OCI-LY7 (cell line): ENCODE results near the gene CFAP77.

Experiments
- EZH2phosphoT487 ChIP-seq: fragments of 200-600 bp; sonication (generic); IDR thresholded peaks from 2 replicates; pipeline ENCODE4 v1.6.1; 2018; ENCODE audit warnings: low read depth, borderline replicate concordance, mild to moderate bottlenecking, mixed run types, antibody characterized with exemption, low read length, moderate library complexity, mixed read lengths
- TF ChIP-seq, protein P1 (sequence below): fragments of 200-600 bp; sonication (generic); conservative IDR thresholded peaks from 2 replicates; pipeline ENCODE4 v1.5.1; 2014; ENCODE audit warnings: mild to moderate bottlenecking, antibody characterized with exemption, low read length, moderate library complexity, mixed read lengths

DNA sequence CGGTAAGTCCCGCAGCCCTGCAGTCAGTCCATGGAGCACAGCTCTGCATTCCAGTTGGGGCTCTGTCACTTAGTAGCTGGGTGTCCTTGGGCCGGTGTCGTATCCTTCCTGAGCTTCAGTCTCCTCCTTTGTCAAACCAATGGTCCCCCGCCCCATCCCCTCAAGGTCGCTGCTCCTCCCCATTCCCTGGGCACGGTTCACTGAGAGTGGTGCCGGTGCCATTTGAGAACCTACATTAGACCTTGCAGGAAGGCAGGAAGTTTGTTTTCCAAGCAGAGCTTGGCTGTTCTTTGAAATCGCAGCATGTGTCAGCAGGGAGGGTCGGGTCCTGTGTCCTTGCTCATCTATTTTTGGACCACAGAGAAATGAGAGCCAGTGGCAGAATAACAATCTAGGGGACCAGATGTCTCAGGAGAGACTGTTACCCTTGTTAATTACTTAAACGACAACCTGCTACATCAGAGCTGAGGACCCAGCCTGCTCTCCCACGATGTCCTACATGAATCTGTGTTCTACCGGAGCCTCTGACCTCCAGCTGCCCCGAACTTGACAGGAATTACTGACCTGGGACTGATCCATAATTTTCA lies 150.7 kb downstream of the CFAP77 start:
- TF ChIP-seq, protein P1, sequence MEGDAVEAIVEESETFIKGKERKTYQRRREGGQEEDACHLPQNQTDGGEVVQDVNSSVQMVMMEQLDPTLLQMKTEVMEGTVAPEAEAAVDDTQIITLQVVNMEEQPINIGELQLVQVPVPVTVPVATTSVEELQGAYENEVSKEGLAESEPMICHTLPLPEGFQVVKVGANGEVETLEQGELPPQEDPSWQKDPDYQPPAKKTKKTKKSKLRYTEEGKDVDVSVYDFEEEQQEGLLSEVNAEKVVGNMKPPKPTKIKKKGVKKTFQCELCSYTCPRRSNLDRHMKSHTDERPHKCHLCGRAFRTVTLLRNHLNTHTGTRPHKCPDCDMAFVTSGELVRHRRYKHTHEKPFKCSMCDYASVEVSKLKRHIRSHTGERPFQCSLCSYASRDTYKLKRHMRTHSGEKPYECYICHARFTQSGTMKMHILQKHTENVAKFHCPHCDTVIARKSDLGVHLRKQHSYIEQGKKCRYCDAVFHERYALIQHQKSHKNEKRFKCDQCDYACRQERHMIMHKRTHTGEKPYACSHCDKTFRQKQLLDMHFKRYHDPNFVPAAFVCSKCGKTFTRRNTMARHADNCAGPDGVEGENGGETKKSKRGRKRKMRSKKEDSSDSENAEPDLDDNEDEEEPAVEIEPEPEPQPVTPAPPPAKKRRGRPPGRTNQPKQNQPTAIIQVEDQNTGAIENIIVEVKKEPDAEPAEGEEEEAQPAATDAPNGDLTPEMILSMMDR = no peak
- TF ChIP-seq EZH2phosphoT487 = no peak
